K562 (cell line): Measurements from ENCODE around the gene SIRT2. TPM values are rescaled to one million over a fixed set of nuclear protein-coding genes. Genes with fewer than 3 reads are reported as not detected.

Experiments used
- ATAC-seq: fragments of 200-7000 bp; cut with Tn5 transposase; 3 replicates; pipeline ENCODE4 v1.9.1; 2020; ENCODE audit warnings: moderate library complexity
- BruUV-seq: library from RNA; stranded (reverse); fragments of 400-500 nt; replicated peaks from 2 replicates; lab custom pipeline; 2021; lab: Mats Ljungman, UMichigan
- CTCF ChIA-PET: fragments of 300-600 bp; formaldehyde crosslinking; extraction: SDS; loops from one replicate; lab custom pipeline; 2021; ENCODE audit warnings: low intra/inter-chr PET ratio; lab: Yijun Ruan, JAX
- POLR2A ChIA-PET: fragments of 300-600, 350-650 bp; sonication (Branson Sonifier 250); formaldehyde crosslinking; extraction: SDS; loops from one replicate; lab custom pipeline; 2021; ENCODE audit warnings: antibody characterized with exemption, inconsistent platforms; lab: Yijun Ruan, JAX
- DNase-seq, 4 experiments: peaks; one replicate each; pipeline versions ENCODE4 v3.0.0 to v3.0.0-alpha.2; 2011 to 2018; ENCODE audit warnings: low spot score in 3 of 4, mixed read lengths in 3 of 4; ENCODE audit errors: extremely low read depth in 1 of 4
- FAIRE-seq: peaks from 2 replicates; lab custom pipeline; 2011; peaks lifted over from hg19 to GRCh38; lab: Jason Lieb, UNC
- H2AFZ ChIP-seq: 2 replicates; pipeline ENCODE4 v1.6.0; 2011; ENCODE audit warnings: low read depth, low read length, control low read depth, inconsistent platforms
- H3K27ac ChIP-seq: fragments of 200-600 bp; 3 replicates; pipeline ENCODE4 v1.8.0; 2011; ENCODE audit warnings: low read depth, mild to moderate bottlenecking, control low read depth, inconsistent platforms, low read length, moderate library complexity, mixed read lengths; ENCODE audit errors: extremely low read depth
- H3K27me3 ChIP-seq, 2 experiments: fragments of 300-600 bp in 1 of 2; 2 replicates in 1 of 2; 3 replicates in 1 of 2; pipeline versions ENCODE4 v1.6.0 to v1.8.0; 2011; ENCODE audit warnings: inconsistent platforms in 2 of 2, low read length in 2 of 2, mild to moderate bottlenecking in 1 of 2, mixed read lengths in 1 of 2, moderate library complexity in 1 of 2; ENCODE audit not compliant: control insufficient read depth in 2 of 2, insufficient read depth in 2 of 2
- H3K36me3 ChIP-seq: fragments of 300-600 bp; 3 replicates; pipeline ENCODE4 v1.8.0; 2011; ENCODE audit warnings: mild to moderate bottlenecking, low read length, inconsistent platforms; ENCODE audit not compliant: control insufficient read depth, insufficient read depth
- H3K4me1 ChIP-seq, 2 experiments: fragments of 200-600 bp in 1 of 2; replicated peaks in 1 of 2; 2 replicates in 1 of 2; 3 replicates in 1 of 2; pipeline versions ENCODE4 v1.5.1 to v1.8.0; 2011; ENCODE audit warnings: inconsistent platforms in 2 of 2, low read length in 2 of 2, mild to moderate bottlenecking in 1 of 2, mixed read lengths in 1 of 2, moderate library complexity in 1 of 2; ENCODE audit not compliant: control insufficient read depth in 2 of 2, insufficient read depth in 2 of 2
- H3K4me2 ChIP-seq: 2 replicates; pipeline ENCODE4 v1.6.1; 2011; ENCODE audit warnings: low read length, control low read depth, inconsistent platforms, mixed read lengths; ENCODE audit not compliant: insufficient read depth
- H3K4me3 ChIP-seq: fragments of 200-600 bp; sonication (generic), shearing (Covaris generic); 2 replicates; pipeline ENCODE4 v1.5.1; 2016; ENCODE audit warnings: control low read depth, inconsistent platforms
- H3K79me2 ChIP-seq: fragments of 200-600 bp; 3 replicates; pipeline ENCODE4 v1.8.0; 2011; ENCODE audit warnings: low read length, inconsistent platforms; ENCODE audit not compliant: control insufficient read depth, insufficient read depth
- H3K9ac ChIP-seq, 2 experiments: 2 replicates each; pipeline versions ENCODE4 v1.6.0 to v1.6.1; 2011; ENCODE audit warnings: low read depth in 2 of 2, low read length in 2 of 2, control low read depth in 1 of 2, inconsistent platforms in 1 of 2, mild to moderate bottlenecking in 1 of 2, mixed read lengths in 1 of 2; ENCODE audit not compliant: insufficient read depth in 1 of 2
- H3K9me1 ChIP-seq: one replicate; pipeline ENCODE4 v1.6.0; 2011; ENCODE audit warnings: inconsistent platforms, mild to moderate bottlenecking, low read length, moderate library complexity; ENCODE audit not compliant: control insufficient read depth, insufficient read depth
- H3K9me3 ChIP-seq: replicated peaks from 2 replicates; pipeline ENCODE4 v1.5.1; 2011; ENCODE audit warnings: low read depth, low read length, inconsistent platforms; ENCODE audit not compliant: control insufficient read depth, insufficient read depth
- H4K20me1 ChIP-seq: replicated peaks from 2 replicates; pipeline ENCODE4 v1.6.1; 2011; ENCODE audit warnings: low read length, inconsistent platforms, mixed read lengths; ENCODE audit not compliant: control insufficient read depth, insufficient read depth
- BCOR ChIP-seq: fragments of 450-650 bp; IDR thresholded peaks from 2 replicates; pipeline ENCODE4 v1.6.1; 2016
- CSDE1 ChIP-seq, 2 experiments: fragments of 450-650 bp; IDR thresholded peaks; 2 replicates each; pipeline ENCODE4 v1.6.1; 2016; ENCODE audit warnings: mild to moderate bottlenecking in 1 of 2
- IRF2 ChIP-seq: sonication (generic); formaldehyde crosslinking; IDR thresholded peaks from 2 replicates; pipeline ENCODE4 v1.8.1; 2022; ENCODE audit warnings: mild to moderate bottlenecking, missing genetic modification reagents
- RBM14 ChIP-seq: fragments of 200-400 bp; formaldehyde crosslinking; IDR thresholded peaks from 2 replicates; pipeline ENCODE4 v1.6.1; 2018; ENCODE audit warnings: low read depth, mild to moderate bottlenecking, low read length, moderate library complexity, borderline replicate concordance; ENCODE audit not compliant: insufficient read depth
- SNIP1 ChIP-seq: fragments of 450-650 bp; IDR thresholded peaks from 2 replicates; pipeline ENCODE4 v1.7.1; 2017; ENCODE audit warnings: low read depth, mild to moderate bottlenecking
- ZFP36 ChIP-seq: fragments of 150-350 bp; IDR thresholded peaks from 2 replicates; pipeline ENCODE4 v1.6.1; 2018; ENCODE audit warnings: low read length, low read depth; ENCODE audit not compliant: partially characterized antibody
- ZNF174 ChIP-seq: fragments of 250-450 bp; sonication (Bioruptor Pico); IDR thresholded peaks from 2 replicates; pipeline ENCODE4 v1.4.0; 2020; ENCODE audit warnings: mild to moderate bottlenecking
- ZNF583 ChIP-seq: fragments of 250-450 bp; sonication (Bioruptor Pico); IDR thresholded peaks from 2 replicates; pipeline ENCODE4 v1.4.0; 2020
- ZNF695 ChIP-seq: fragments of 450-650 bp; formaldehyde crosslinking; IDR thresholded peaks from 2 replicates; pipeline ENCODE4 v1.4.0; 2020; ENCODE audit warnings: mild to moderate bottlenecking, moderate library complexity
- ZNF830 ChIP-seq: fragments of 250-450 bp; sonication (Bioruptor Pico); IDR thresholded peaks from 2 replicates; pipeline ENCODE4 v1.5.0; 2021; ENCODE audit warnings: mild to moderate bottlenecking
- WGBS: fragments of 100-300 bp; shearing (Covaris generic); methylation state at CpG from one replicate; pipeline ENCODE4 v1.1.6; 2016; ENCODE audit warnings: low coverage, mixed read lengths; ENCODE audit not compliant: insufficient coverage; ENCODE audit errors: missing lambda C conversion rate; 5-methylcytosine and 5-hydroxymethylcytosine counted together
- in situ Hi-C: fragments of 300-500 bp; cut with MboI; formaldehyde crosslinking; loops from 4 replicates; pipeline ENCODE4 v1.15.0; 2018; ENCODE audit warnings: inconsistent platforms, mixed read lengths
- intact Hi-C: fragments of 100-400 bp; cut with micrococcal nuclease; formaldehyde crosslinking; loops from 2 replicates; pipeline ENCODE4 v1.14.2; 2022
- polyA plus RNA-seq, 8 experiments: library from polyadenylated mRNA; depleted of rRNA in 4 of 8; stranded (reverse) in 5 of 8; unstranded in 3 of 8; fragments of >200 nt; fragmentation: Nextera tagmentation in 2 of 8; fragmentation: Illumina TruSeq in 1 of 8; extraction: Ambion mirVana in 2 of 8; extraction: Trizol in 1 of 8; gene quantifications; 2 replicates each; pipeline versions ENCODE4 v1.2.1 to v1.2.3, GENCODE V29; 2011 to 2014; ENCODE audit warnings: inconsistent platforms in 1 of 8, missing spikeins in 1 of 8
- total RNA-seq, 7 experiments: library from RNA; depleted of rRNA in 6 of 7; stranded (reverse); fragments of >200 nt in 6 of 7; fragmentation: Illumina TruSeq in 2 of 7; extraction: Trizol in 2 of 7; gene quantifications; 2 replicates each; pipeline versions ENCODE4 v1.2.1 to v1.2.3, GENCODE V29; 2011 to 2021; ENCODE audit warnings: low replicate concordance in 1 of 7
- TF ChIP-seq, protein P1 (sequence below), 2 experiments: fragments of 450-650 bp; formaldehyde crosslinking in 1 of 2; IDR thresholded peaks; 2 replicates each; pipeline versions ENCODE4 v1.4.0 to v1.6.1; 2014 to 2020; ENCODE audit warnings: mild to moderate bottlenecking in 2 of 2, borderline replicate concordance in 1 of 2, low read depth in 1 of 2
- TF ChIP-seq, protein P2 (sequence below): sonication (generic); formaldehyde crosslinking; IDR thresholded peaks from 2 replicates; pipeline ENCODE4 v1.4.0; 2020; ENCODE audit warnings: mild to moderate bottlenecking, missing genetic modification reagents

SIRT2 gene
- total and polyA plus RNA-seq, 9 of the 15 experiments (the other 6 are each of a cell fraction or from before 2014, with no cell fraction given), result 2.3 to 35.2 (median 22.9) TPM

GRCh38 chr19:38946229-38947010, 47.0 kb upstream of the SIRT2 start:
- 84% methylated on average over 11 of the region's 11 CpGs for WGBS
- ATAC-seq (no peak), DNase-seq (no peak), FAIRE-seq (no peak)
- intact Hi-C loops (no loop called here), in situ Hi-C loops (no loop called here)
- Histone ChIP-seq H3K9ac (no peak overlapping the region), H3K4me3 (no peak overlapping the region), H3K4me1 (peaks cover 0 to 16% of the 10 kb centered on the region in 2 experiments; a peak in 2 of 5 replicates), H3K36me3 (peaks cover 27% of the 10 kb centered on the region; the same call in 2 of the 3 replicates), H3K9me3 (no peaks in the 10 kb centered on the region), H3K4me2 (no peak overlapping the region), H3K27me3 (no peaks in the 10 kb centered on the region), H3K9me1 (no peaks in the 10 kb centered on the region), H4K20me1 (no peaks in the 10 kb centered on the region), H2AFZ (no peak overlapping the region), H3K27ac (no peak overlapping the region), H3K79me2 (no peaks in the 10 kb centered on the region)
- ChIA-PET CTCF (no interaction called here), POLR2A (interaction anchor here (0.6 to 1.3 kb wide), 5 partner anchors 9 to 364 kb away, joined by 3 to 4 read pairs (median 3); partner anchors contain the start of genes MRPS12 and SARS2)
- no TSS peak for BruUV-seq
- no peak for TF ChIP-seq SNIP1
- TF ChIP-seq ZNF583 (CRISPR knock-in tag), result no peak
- TF ChIP-seq CSDE1 (IDR thresholded peaks at IDR 0.05), result no peak
- peak; percentile 82 for TF ChIP-seq ZFP36
- no peak for TF ChIP-seq RBM14
- TF ChIP-seq IRF2 (CRISPR knock-in tag), result no peak
- TF ChIP-seq, protein P1, sequence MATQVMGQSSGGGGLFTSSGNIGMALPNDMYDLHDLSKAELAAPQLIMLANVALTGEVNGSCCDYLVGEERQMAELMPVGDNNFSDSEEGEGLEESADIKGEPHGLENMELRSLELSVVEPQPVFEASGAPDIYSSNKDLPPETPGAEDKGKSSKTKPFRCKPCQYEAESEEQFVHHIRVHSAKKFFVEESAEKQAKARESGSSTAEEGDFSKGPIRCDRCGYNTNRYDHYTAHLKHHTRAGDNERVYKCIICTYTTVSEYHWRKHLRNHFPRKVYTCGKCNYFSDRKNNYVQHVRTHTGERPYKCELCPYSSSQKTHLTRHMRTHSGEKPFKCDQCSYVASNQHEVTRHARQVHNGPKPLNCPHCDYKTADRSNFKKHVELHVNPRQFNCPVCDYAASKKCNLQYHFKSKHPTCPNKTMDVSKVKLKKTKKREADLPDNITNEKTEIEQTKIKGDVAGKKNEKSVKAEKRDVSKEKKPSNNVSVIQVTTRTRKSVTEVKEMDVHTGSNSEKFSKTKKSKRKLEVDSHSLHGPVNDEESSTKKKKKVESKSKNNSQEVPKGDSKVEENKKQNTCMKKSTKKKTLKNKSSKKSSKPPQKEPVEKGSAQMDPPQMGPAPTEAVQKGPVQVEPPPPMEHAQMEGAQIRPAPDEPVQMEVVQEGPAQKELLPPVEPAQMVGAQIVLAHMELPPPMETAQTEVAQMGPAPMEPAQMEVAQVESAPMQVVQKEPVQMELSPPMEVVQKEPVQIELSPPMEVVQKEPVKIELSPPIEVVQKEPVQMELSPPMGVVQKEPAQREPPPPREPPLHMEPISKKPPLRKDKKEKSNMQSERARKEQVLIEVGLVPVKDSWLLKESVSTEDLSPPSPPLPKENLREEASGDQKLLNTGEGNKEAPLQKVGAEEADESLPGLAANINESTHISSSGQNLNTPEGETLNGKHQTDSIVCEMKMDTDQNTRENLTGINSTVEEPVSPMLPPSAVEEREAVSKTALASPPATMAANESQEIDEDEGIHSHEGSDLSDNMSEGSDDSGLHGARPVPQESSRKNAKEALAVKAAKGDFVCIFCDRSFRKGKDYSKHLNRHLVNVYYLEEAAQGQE (IDR thresholded peaks at IDR 0.05; ENCODE audit: borderline replicate concordance), result peak; percentile 52
- TF ChIP-seq, protein P1 (CRISPR knock-in tag; IDR thresholded peaks at IDR 0.05; ENCODE audit: low read depth), result no peak
- TF ChIP-seq ZNF695 (CRISPR knock-in tag), result no peak
- TF ChIP-seq BCOR, result 0 out of 2 replicates have a peak, but pooled peaks have one; percentile 17
- no peak for TF ChIP-seq ZNF174 (CRISPR knock-in tag)
- TF ChIP-seq, protein P2, sequence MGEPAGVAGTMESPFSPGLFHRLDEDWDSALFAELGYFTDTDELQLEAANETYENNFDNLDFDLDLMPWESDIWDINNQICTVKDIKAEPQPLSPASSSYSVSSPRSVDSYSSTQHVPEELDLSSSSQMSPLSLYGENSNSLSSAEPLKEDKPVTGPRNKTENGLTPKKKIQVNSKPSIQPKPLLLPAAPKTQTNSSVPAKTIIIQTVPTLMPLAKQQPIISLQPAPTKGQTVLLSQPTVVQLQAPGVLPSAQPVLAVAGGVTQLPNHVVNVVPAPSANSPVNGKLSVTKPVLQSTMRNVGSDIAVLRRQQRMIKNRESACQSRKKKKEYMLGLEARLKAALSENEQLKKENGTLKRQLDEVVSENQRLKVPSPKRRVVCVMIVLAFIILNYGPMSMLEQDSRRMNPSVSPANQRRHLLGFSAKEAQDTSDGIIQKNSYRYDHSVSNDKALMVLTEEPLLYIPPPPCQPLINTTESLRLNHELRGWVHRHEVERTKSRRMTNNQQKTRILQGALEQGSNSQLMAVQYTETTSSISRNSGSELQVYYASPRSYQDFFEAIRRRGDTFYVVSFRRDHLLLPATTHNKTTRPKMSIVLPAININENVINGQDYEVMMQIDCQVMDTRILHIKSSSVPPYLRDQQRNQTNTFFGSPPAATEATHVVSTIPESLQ, result no peak
- no peak for TF ChIP-seq ZNF830
